8988T (cell line): Measurements from ENCODE around the gene AMDHD1.
"Not testable (repeated sequence)": the region's sequence is repeated elsewhere in the genome, so short reads cannot be mapped to it uniquely, and the experiment has no call there.

Source experiments
- DNase-seq: peaks from one replicate; pipeline ENCODE4 v3.0.0; 2011

The AMDHD1 gene

GRCh38 chr12:95966287-95966870 lies 23.2 kb downstream of the AMDHD1 start:
- DNase-seq: no peak

- DNase-seq: no peak
These were observed 24.2 kb downstream of the AMDHD1 start for GRCh38 chr12:95967301-95967700.

- DNase-seq: not testable (repeated sequence)
These were observed 26.0 kb downstream of the AMDHD1 start for GRCh38 chr12:95969116-95969515.

- no peak for DNase-seq
These were observed 27.8 kb downstream of the AMDHD1 start for GRCh38 chr12:95970905-95971304.

GRCh38 chr12:95972832-95973456 lies 29.8 kb downstream of the AMDHD1 start:
- no peak for DNase-seq

GRCh38 chr12:95974358-95974757 lies 31.2 kb downstream of the AMDHD1 start:
- DNase-seq: no peak

GRCh38 chr12:95975491-95975890 lies 32.4 kb downstream of the AMDHD1 start:
- no peak for DNase-seq

GRCh38 chr12:95976416-95976832 lies 33.3 kb downstream of the AMDHD1 start:
- no peak for DNase-seq

- no peak for DNase-seq
These were observed 34.7 kb downstream of the AMDHD1 start for GRCh38 chr12:95977764-95978305.

GRCh38 chr12:95978351-95978750 lies 35.2 kb downstream of the AMDHD1 start:
- DNase-seq: no peak

- DNase-seq: no peak
These were observed 35.6 kb downstream of the AMDHD1 start for GRCh38 chr12:95978774-95979173.

GRCh38 chr12:95980437-95980836 lies 37.3 kb downstream of the AMDHD1 start:
- no peak for DNase-seq

GRCh38 chr12:95982602-95983001 lies 39.5 kb downstream of the AMDHD1 start:
- no peak for DNase-seq

GRCh38 chr12:95984682-95985081 lies 41.6 kb downstream of the AMDHD1 start:
- no peak for DNase-seq

GRCh38 chr12:95986635-95987570 lies 43.8 kb downstream of the AMDHD1 start:
- no peak for DNase-seq

GRCh38 chr12:95988506-95989275 lies 45.6 kb downstream of the AMDHD1 start:
- DNase-seq: no peak

GRCh38 chr12:95989504-95990123 lies 46.5 kb downstream of the AMDHD1 start:
- DNase-seq: no peak

- no peak for DNase-seq
These were observed 47.0 kb downstream of the AMDHD1 start for GRCh38 chr12:95990136-95990535.

GRCh38 chr12:95993907-95994306 lies 50.8 kb downstream of the AMDHD1 start:
- no peak for DNase-seq

GRCh38 chr12:95994476-95994875 lies 51.3 kb downstream of the AMDHD1 start:
- no peak for DNase-seq

GRCh38 chr12:95995238-95996031 lies 52.3 kb downstream of the AMDHD1 start:
- DNase-seq: no peak
